ENCODE results near the gene CYB561. TPM values are rescaled to one million over a fixed set of nuclear protein-coding genes. Genes with fewer than 3 reads are reported as not detected.

The CYB561 gene
- total RNA-seq, 1 experiment from 2014 or later = 125 TPM

DNA sequence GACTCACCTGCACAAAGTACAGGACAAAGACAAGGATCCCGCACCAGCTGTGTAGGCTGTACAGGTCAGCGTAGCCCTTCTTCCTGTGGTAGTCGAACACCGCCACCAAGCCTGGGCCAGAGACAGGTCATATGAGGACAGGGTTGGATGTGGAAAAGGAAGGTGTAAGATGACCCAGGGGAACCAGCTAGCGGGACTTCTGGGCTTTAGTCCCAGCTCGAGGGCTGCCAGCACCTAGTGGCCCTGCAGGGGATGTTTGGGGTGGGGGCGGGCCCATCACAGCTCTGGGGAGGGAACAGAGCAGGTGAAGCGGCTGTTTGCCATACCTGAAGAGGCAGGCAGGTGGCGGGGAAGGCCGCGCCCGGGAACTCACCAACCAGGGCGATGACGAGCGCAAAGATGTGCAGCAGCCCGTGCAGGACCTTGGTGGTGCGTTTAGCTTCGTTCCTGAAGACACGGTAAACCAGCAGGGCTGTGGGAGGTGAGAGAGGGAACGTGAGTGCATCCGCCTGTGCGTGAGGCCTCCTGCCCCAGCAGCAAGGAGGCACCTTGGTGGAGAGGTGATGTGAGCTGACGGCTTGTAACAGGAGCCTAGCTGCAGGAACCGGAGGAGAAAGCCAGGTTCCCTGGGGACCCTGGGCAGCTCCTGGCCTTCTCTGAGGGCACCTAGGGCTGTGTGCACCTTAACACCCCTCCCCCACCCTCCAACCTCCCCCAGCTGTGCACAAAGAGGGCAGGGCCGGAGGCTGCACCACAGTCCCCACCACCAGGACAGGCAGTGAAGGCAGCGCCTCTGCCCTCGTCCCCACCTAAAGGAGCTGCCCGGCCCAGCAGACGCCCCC lies 10.2 kb downstream of the CYB561 start:
- Histone ChIP-seq H3K4me2 (ENCODE audit: low read length) (peak overlapping the region; percentile 58), H3K9me3 (ENCODE audit: low read length) (no peaks in the 10 kb centered on the region), H3F3A (ENCODE audit: low read length, unreplicated experiment) (peaks cover 18% of the 10 kb centered on the region), H3K9ac (ENCODE audit: low read length) (peak overlapping the region; percentile 38), H3K27me3 (ENCODE audit: low read length) (no peaks in the 10 kb centered on the region), H2AFZ (ENCODE audit: low read length) (no peak overlapping the region), H3K9me2 (replicated peaks; ENCODE audit: low read length) (no peaks in the 10 kb centered on the region), H3K79me2 (ENCODE audit: low read length) (peaks cover 50% of the 10 kb centered on the region), H3K36me3 (ENCODE audit: low read depth, low read length) (peaks cover 8% of the 10 kb centered on the region), H4K20me1 (ENCODE audit: low read length) (no peaks in the 10 kb centered on the region), H3K4me1 (ENCODE audit: insufficient read depth, low read length) (peaks cover 75% of the 10 kb centered on the region), H3K4me3 (ENCODE audit: low read length) (no peak overlapping the region), H3K27ac (ENCODE audit: low read length) (peak overlapping the region; percentile 97)
- ChIA-PET POLR2A (ENCODE audit: unreplicated experiment) (interaction anchor here (0.6 to 1.6 kb wide), 2 partner anchors 10 to 1063 kb away, joined by 4 to 12 read pairs; partner anchors contain the start of gene CYB561), CTCF (interaction anchor here (1.5 to 1.9 kb wide), 3 partner anchors 9 to 43 kb away, joined by 10 to 13 read pairs (median 13); partner anchors contain the start of gene CYB561)
- no TSS peak for BruUV-seq (replicated peaks)
- peak; percentile 1 for ATAC-seq
- DNase-seq = peak; percentile 60
- intact Hi-C loops (cut with micrococcal nuclease) = loop anchor here (10.0 kb wide), 1 partner anchor 339 kb away; the partner anchor contains the start of genes CCDC47 and DDX42
- no peak for TF ChIP-seq EZH2phosphoT487 (IDR thresholded peaks at IDR 0.05; ENCODE audit: borderline replicate concordance, low read length)
- TF ChIP-seq, protein P1, sequence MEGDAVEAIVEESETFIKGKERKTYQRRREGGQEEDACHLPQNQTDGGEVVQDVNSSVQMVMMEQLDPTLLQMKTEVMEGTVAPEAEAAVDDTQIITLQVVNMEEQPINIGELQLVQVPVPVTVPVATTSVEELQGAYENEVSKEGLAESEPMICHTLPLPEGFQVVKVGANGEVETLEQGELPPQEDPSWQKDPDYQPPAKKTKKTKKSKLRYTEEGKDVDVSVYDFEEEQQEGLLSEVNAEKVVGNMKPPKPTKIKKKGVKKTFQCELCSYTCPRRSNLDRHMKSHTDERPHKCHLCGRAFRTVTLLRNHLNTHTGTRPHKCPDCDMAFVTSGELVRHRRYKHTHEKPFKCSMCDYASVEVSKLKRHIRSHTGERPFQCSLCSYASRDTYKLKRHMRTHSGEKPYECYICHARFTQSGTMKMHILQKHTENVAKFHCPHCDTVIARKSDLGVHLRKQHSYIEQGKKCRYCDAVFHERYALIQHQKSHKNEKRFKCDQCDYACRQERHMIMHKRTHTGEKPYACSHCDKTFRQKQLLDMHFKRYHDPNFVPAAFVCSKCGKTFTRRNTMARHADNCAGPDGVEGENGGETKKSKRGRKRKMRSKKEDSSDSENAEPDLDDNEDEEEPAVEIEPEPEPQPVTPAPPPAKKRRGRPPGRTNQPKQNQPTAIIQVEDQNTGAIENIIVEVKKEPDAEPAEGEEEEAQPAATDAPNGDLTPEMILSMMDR (conservative IDR thresholded peaks at IDR 0.05; ENCODE audit: low read depth, low read length) = peak; percentile 41; the same call in 1 of the 2 replicates

DNA sequence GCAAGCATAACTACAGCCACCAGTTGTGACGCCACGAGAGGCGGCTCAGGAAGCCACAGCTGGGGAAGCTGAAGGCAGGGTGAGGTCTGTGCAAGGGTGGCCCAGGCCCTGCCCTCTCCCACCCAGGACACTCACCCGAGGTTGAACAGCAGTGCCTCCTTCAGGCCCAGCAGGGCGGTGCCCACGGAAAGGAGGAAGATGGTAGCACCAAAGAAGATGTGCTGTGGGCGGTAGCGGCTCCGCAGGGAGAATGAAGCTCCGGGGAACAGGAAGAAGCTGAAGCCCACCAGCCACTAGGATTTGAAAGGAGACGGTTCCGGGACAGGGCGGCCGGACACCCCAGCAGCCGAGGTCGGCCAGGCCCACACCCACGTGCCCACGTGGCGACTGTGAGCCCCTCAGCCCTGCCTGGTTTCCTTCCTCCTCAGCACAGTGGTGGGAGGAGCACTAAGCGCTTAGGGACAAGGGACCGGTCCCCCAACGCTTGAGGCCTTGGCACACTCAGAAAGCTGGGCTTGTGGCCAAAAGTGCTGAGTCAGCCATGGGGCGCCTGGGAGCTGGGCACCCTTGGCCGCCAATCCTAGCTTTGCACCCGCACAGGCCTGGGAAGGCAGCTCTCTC lies 11.0 kb downstream of the CYB561 start:
- Histone ChIP-seq H3K79me2 (ENCODE audit: low read length) (peaks cover 41% of the 10 kb centered on the region), H3K4me3 (ENCODE audit: low read length) (no peak overlapping the region), H3K4me1 (ENCODE audit: insufficient read depth, low read length) (peaks cover 67% of the 10 kb centered on the region), H3K9me3 (ENCODE audit: low read length) (no peaks in the 10 kb centered on the region), H3K27me3 (ENCODE audit: low read length) (no peaks in the 10 kb centered on the region), H3K27ac (ENCODE audit: low read length) (peak overlapping the region; percentile 97), H2AFZ (ENCODE audit: low read length) (no peak overlapping the region), H3F3A (ENCODE audit: low read length, unreplicated experiment) (peaks cover 15% of the 10 kb centered on the region), H3K9me2 (replicated peaks; ENCODE audit: low read length) (no peaks in the 10 kb centered on the region), H3K36me3 (ENCODE audit: low read depth, low read length) (peaks cover 8% of the 10 kb centered on the region), H3K4me2 (ENCODE audit: low read length) (peak overlapping the region; percentile 58), H3K9ac (ENCODE audit: low read length) (peak overlapping the region; percentile 64), H4K20me1 (ENCODE audit: low read length) (no peaks in the 10 kb centered on the region)
- CTCF ChIA-PET = interaction anchor here (1.5 to 1.9 kb wide), 3 partner anchors 10 to 44 kb away, joined by 10 to 13 read pairs (median 13); partner anchors contain the start of gene CYB561
- POLR2A ChIA-PET (ENCODE audit: unreplicated experiment) = interaction anchor here (0.6 to 1.6 kb wide), 2 partner anchors 11 to 1064 kb away, joined by 4 to 12 read pairs; partner anchors contain the start of gene CYB561
- DNase-seq (peak; percentile 99), ATAC-seq (peak; percentile 39)
- intact Hi-C loops (cut with micrococcal nuclease) = loop anchor here (10.0 kb wide), 1 partner anchor 340 kb away; the partner anchor contains the start of genes CCDC47 and DDX42
- BruUV-seq (replicated peaks) = no TSS peak
- TF ChIP-seq, protein P1 (conservative IDR thresholded peaks at IDR 0.05; ENCODE audit: low read depth, low read length) = peak; percentile 45; the same call in 1 of the 2 replicates
- no peak for TF ChIP-seq EZH2 (IDR thresholded peaks at IDR 0.05; ENCODE audit: low read length, unreplicated experiment)
